Stromal cell of bone marrow (primary cell): ENCODE results near the gene EFHD1.
A peak's percentile ranks its signal among the peaks of the same experiment; 100 is the strongest.

Experiments
- DNase-seq: peaks from one replicate; pipeline ENCODE4 v3.0.0-alpha.2; 2012; ENCODE audit warnings: low read depth

EFHD1 gene

GRCh38 chr2:232633413-232634205 lies at the start of gene EFHD1:
TSS of gene EFHD1 (plus strand) at chr2:232633604. CDS start at chr2:232633705, 101 bp downstream.
- DNase-seq: no peak

GRCh38 chr2:232584238-232584637 lies 49.2 kb upstream of the EFHD1 start:
- DNase-seq: no peak

GRCh38 chr2:232586943-232587505 lies 46.4 kb upstream of the EFHD1 start:
- DNase-seq: no peak

GRCh38 chr2:232587512-232587911 lies 45.9 kb upstream of the EFHD1 start:
- no peak for DNase-seq

GRCh38 chr2:232588031-232588430 lies 45.4 kb upstream of the EFHD1 start:
- DNase-seq: no peak

- peak; percentile 68 for DNase-seq
Observed at GRCh38 chr2:232588680-232589585, 44.5 kb upstream of the EFHD1 start.

GRCh38 chr2:232592772-232593395 lies 40.5 kb upstream of the EFHD1 start:
- peak; percentile 84 for DNase-seq

- no peak for DNase-seq
Observed at GRCh38 chr2:232593982-232594381, 39.4 kb upstream of the EFHD1 start.

- DNase-seq: no peak
Observed at GRCh38 chr2:232597362-232598079, 35.9 kb upstream of the EFHD1 start.

- no peak for DNase-seq
Observed at GRCh38 chr2:232598293-232598692, 35.1 kb upstream of the EFHD1 start.

- no peak for DNase-seq
Observed at GRCh38 chr2:232600053-232600773, 33.2 kb upstream of the EFHD1 start.

GRCh38 chr2:232603283-232603682 lies 30.1 kb upstream of the EFHD1 start:
- DNase-seq: no peak

- DNase-seq: no peak
Observed at GRCh38 chr2:232604535-232604934, 28.9 kb upstream of the EFHD1 start.

- no peak for DNase-seq
Observed at GRCh38 chr2:232607011-232607410, 26.4 kb upstream of the EFHD1 start.

GRCh38 chr2:232609607-232610006 lies 23.8 kb upstream of the EFHD1 start:
- no peak for DNase-seq

GRCh38 chr2:232610081-232610480 lies 23.3 kb upstream of the EFHD1 start:
- no peak for DNase-seq

- no peak for DNase-seq
Observed at GRCh38 chr2:232611061-232611460, 22.3 kb upstream of the EFHD1 start.

- peak; percentile 57 for DNase-seq
Observed at GRCh38 chr2:232611559-232612218, 21.7 kb upstream of the EFHD1 start.

- no peak for DNase-seq
Observed at GRCh38 chr2:232613538-232614134, 19.8 kb upstream of the EFHD1 start.

GRCh38 chr2:232615339-232615738 lies 18.1 kb upstream of the EFHD1 start:
- no peak for DNase-seq
